ENCODE results near the gene RALGPS2.
"Not testable (repeated sequence)": the region's sequence is repeated elsewhere in the genome, so short reads cannot be mapped to it uniquely, and the experiment has no call there.

RALGPS2 gene

DNA sequence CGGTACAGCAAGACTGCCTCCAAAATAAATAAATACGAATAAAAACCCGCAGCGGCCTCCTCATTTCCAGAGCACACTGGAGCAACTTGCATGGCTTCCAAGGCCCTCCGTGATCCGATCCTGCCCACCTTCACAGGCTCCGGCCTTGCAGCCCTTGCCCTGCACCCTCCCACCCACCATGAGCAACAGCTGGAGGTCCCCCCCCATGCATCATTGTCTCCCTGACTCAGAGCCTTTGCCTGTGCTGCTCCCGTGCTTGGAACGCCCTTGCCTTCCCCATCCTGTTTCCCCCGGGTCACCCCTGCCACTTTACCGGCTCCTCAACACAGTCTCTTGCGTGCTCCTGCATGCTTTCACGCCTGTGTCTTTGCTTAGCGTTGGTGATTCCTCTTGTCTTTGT is 216.8 kb downstream of the RALGPS2 start:
- Mint-ChIP-seq H3K9me3 (no peaks in the 10 kb centered on the region), H3K36me3 (no peaks in the 10 kb centered on the region), H3K4me3 (no peak overlapping the region), H3K4me1 (peaks cover 13% of the 10 kb centered on the region), H3K27ac (no peak overlapping the region)
- DNase-seq (ENCODE audit: low spot score in 2 of 2) (peak in 1 of 2 donors; percentile 15), ATAC-seq (no peak)

- peak; percentile 76 for ATAC-seq
- peak in 1 of 2 donors; percentile 43 for DNase-seq (ENCODE audit: low spot score in 2 of 2)
- H3K27ac Mint-ChIP-seq, result no peak overlapping the region
Measured at GRCh38 chr1:178942285-178943198, 217.5 kb downstream of the RALGPS2 start.

GRCh38 chr1:178944729-178945128 is 219.7 kb downstream of the RALGPS2 start:
- Mint-ChIP-seq H3K4me3 (no peak overlapping the region), H3K36me3 (no peaks in the 10 kb centered on the region), H3K4me1 (peaks cover 13% of the 10 kb centered on the region), H3K9me3 (no peaks in the 10 kb centered on the region), H3K27ac (no peak overlapping the region)
- no peak for ATAC-seq
- DNase-seq (ENCODE audit: low spot score in 2 of 2), result no peak

More at GRCh38 chr1:178942285-178943198, 217.5 kb downstream of the RALGPS2 start:
- Mint-ChIP-seq H3K4me3 (no peak overlapping the region), H3K36me3 (no peaks in the 10 kb centered on the region), H3K9me3 (no peaks in the 10 kb centered on the region), H3K4me1 (peaks cover 13% of the 10 kb centered on the region)

DNA sequence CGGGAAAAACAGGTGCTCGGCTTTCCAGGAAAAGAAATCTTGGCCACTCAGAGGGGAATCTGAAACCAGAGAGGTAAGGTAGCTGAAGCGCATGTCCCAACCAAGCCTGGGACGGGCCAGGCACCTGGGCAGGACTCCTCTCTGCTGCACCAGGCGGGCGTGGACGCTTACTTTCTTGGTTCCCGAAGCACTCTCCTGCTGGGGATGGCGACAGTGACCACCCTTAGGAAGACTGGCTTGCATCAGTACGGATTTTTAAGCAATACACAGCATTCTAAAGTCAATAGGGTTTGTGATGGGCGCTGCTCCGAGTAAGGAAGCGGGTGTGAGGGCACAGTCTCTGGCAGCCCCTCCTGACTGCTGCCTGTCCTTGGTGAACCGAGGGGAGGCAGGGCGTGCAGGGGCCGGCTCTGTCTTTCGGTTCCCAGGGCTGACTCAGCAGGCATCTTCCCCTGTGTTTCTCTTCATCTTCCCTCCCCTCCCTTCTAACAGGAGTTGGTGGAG is 220.8 kb downstream of the RALGPS2 start:
- Mint-ChIP-seq H3K27ac (no peak overlapping the region), H3K4me1 (peaks cover 13% of the 10 kb centered on the region), H3K9me3 (no peaks in the 10 kb centered on the region), H3K4me3 (no peak overlapping the region), H3K36me3 (no peaks in the 10 kb centered on the region)
- ATAC-seq, result no peak
- DNase-seq (ENCODE audit: low spot score in 2 of 2), result no peak

DNA sequence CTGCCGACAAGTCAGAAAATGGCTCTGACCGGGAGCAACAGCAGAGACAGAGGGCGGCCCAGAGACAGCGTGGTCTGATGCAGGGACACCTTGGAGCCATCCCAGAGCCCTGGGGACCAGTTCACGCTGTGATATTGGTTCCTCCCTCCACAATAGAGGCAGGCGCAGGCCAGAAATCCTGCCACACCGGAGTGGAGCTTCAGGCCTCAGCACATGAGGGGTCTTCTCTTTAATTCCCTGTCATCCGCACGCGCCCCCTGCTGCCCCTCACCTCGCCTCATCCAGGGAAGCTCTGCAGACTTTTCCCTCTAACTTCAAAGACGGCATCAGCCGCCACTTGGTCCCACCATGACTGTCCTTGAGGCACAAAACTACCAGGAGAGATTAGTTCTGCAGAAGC is 221.4 kb downstream of the RALGPS2 start:
- Mint-ChIP-seq H3K4me1 (peaks cover 13% of the 10 kb centered on the region), H3K4me3 (no peak overlapping the region), H3K27ac (no peak overlapping the region), H3K36me3 (no peaks in the 10 kb centered on the region), H3K9me3 (no peaks in the 10 kb centered on the region)
- ATAC-seq (no peak), DNase-seq (ENCODE audit: low spot score in 2 of 2) (no peak)

- Mint-ChIP-seq H3K36me3 (no peaks in the 10 kb centered on the region), H3K27ac (no peak overlapping the region), H3K9me3 (no peaks in the 10 kb centered on the region), H3K4me3 (no peak overlapping the region), H3K4me1 (peaks cover 9% of the 10 kb centered on the region)
- no peak for DNase-seq (ENCODE audit: low spot score in 2 of 2)
- no peak for ATAC-seq
Measured at GRCh38 chr1:178946855-178947676, 222.0 kb downstream of the RALGPS2 start.

- Mint-ChIP-seq H3K4me1 (peaks cover 4% of the 10 kb centered on the region), H3K9me3 (no peaks in the 10 kb centered on the region), H3K27ac (no peak overlapping the region), H3K4me3 (no peak overlapping the region), H3K36me3 (no peaks in the 10 kb centered on the region)
- DNase-seq (ENCODE audit: low spot score in 2 of 2) (no peak), ATAC-seq (no peak)
Measured at GRCh38 chr1:178947677-178947981, 222.6 kb downstream of the RALGPS2 start.

DNA sequence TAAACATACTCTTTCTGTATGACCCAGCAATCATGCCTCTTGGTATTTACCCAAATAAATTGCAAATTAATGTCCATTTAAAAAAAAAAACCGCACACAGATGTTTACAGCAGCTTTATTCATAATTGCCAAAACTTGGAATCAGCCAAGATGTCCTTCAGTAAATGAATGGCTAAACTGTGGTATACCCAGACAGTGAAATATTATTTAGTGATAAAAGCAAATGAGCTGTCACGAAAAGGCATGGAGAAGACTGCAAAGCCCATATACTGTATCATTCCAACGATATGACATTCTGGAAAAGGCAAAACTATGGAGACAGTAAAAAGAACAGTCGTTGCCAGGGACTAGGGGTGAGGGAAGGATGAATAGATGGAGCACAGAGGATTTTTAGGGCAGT is 223.6 kb downstream of the RALGPS2 start:
- ATAC-seq, result no peak
- Mint-ChIP-seq H3K27ac (no peak overlapping the region), H3K36me3 (no peaks in the 10 kb centered on the region), H3K4me1 (no peaks in the 10 kb centered on the region), H3K4me3 (no peak overlapping the region), H3K9me3 (no peaks in the 10 kb centered on the region)
- no peak for DNase-seq (ENCODE audit: low spot score in 2 of 2)

DNA sequence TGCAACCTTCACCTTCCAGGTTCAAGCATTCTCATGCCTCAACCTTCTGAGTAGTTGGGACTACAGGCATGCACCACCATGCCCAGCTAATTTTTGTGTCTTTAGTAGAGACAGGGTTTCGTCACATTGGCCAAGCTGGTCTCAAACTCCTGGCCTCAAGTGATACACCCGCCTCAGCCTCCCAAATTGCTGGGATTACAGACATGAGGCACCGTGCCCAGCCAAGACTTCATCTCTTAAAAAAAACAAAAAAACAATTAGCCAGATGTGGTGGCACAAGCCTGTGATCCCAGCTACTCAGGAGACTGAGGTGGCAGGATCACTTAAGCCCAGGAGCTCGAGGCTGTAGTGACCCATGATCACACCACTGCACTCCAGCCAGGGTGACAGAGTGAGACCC is 224.8 kb downstream of the RALGPS2 start:
- not testable (repeated sequence) for H3K36me3 Mint-ChIP-seq; ATAC-seq; H3K27ac Mint-ChIP-seq; DNase-seq (ENCODE audit: low spot score in 2 of 2); H3K9me3 Mint-ChIP-seq; H3K4me1 Mint-ChIP-seq; H3K4me3 Mint-ChIP-seq

DNA sequence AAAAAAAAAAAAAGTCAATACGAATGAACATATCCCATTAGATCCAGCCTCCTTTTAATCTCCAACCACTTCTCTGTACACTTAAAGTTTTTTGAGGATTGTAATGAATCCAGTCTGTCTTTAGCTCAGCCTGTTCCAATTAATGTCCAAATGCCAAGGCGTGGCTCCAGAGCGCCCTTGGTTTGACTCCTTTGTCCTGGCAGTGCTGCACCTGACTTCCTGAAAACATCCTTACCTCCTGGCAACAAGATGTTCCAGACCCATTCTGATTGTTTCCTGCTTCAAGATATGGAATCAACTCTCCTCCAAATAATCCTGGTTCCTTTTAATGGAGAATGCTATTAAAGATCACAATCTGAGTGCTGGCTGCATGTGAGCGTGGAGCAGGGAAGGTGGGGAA is 226.6 kb downstream of the RALGPS2 start:
- Mint-ChIP-seq H3K4me3 (no peak overlapping the region), H3K9me3 (no peaks in the 10 kb centered on the region), H3K36me3 (no peaks in the 10 kb centered on the region), H3K27ac (peak overlapping the region; percentile 12), H3K4me1 (no peaks in the 10 kb centered on the region)
- DNase-seq (ENCODE audit: low spot score in 2 of 2) (no peak), ATAC-seq (no peak)

GRCh38 chr1:178953034-178953433 is 228.0 kb downstream of the RALGPS2 start:
- Mint-ChIP-seq H3K9me3 (no peaks in the 10 kb centered on the region), H3K4me1 (no peaks in the 10 kb centered on the region), H3K4me3 (no peak overlapping the region), H3K27ac (no peak overlapping the region), H3K36me3 (no peaks in the 10 kb centered on the region)
- DNase-seq (ENCODE audit: low spot score in 2 of 2) (no peak), ATAC-seq (peak; percentile 14)

- Mint-ChIP-seq H3K27ac (no peak overlapping the region), H3K9me3 (no peaks in the 10 kb centered on the region), H3K4me1 (no peaks in the 10 kb centered on the region), H3K36me3 (no peaks in the 10 kb centered on the region), H3K4me3 (no peak overlapping the region)
- DNase-seq (ENCODE audit: low spot score in 2 of 2) (no peak), ATAC-seq (no peak)
Measured at GRCh38 chr1:178953538-178954324, 228.7 kb downstream of the RALGPS2 start.

DNA sequence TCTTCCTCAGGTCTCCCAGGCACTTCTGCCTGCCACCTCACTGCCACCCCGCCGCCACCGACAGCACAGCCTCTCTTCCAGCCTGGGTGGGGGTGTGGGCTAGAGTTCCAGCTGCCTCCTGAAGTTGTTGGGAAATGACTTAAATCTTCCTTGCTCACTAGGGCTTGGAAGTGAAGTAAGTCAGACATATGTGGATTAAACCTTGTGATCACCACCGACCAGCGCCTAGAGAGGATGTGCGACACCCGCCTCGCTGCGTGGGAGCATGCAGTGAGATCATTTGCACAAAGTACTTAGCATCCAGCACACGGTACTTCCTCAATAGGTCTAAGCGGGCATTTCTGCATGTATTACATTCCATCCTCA is 229.3 kb downstream of the RALGPS2 start:
- Mint-ChIP-seq H3K4me3 (no peak overlapping the region), H3K4me1 (peaks cover under 1% of the 10 kb centered on the region), H3K36me3 (no peaks in the 10 kb centered on the region), H3K27ac (no peak overlapping the region), H3K9me3 (no peaks in the 10 kb centered on the region)
- ATAC-seq, result no peak
- no peak for DNase-seq (ENCODE audit: low spot score in 2 of 2)

GRCh38 chr1:178954937-178955336 is 229.9 kb downstream of the RALGPS2 start:
- DNase-seq (ENCODE audit: low spot score in 2 of 2) (no peak), ATAC-seq (no peak)
- H3K36me3 Mint-ChIP-seq, result no peaks in the 10 kb centered on the region
- H3K4me1 Mint-ChIP-seq, result peaks cover 7% of the 10 kb centered on the region
- H3K4me3 Mint-ChIP-seq, result no peak overlapping the region
- no peak overlapping the region for H3K27ac Mint-ChIP-seq
- no peaks in the 10 kb centered on the region for H3K9me3 Mint-ChIP-seq

DNA sequence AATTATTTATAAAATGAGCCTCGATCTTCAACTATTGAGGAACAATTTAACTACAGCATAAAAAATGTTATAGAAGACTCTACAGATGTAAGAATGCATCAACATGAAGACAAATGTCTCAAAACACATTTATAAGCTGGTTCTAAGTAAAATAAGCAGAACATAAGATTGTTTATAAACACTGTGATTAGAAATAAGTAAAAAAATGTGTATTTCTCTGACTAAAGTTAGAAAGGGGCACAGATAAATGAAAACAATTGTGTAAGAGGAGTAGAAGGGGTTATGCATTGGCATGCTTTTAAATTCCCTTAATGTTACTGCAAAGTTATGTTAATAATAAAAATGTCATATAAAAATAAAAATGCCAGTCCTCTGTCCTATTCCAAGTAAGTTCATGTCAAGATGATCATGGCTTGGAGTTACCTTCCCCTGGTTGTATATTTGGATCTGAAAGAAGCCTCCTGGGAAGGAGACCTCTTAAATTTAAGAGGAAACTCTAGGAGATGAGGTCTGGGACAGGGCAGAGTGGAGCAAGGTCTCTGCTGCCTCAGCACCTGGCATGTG is 230.4 kb downstream of the RALGPS2 start:
- ATAC-seq (no peak), DNase-seq (ENCODE audit: low spot score in 2 of 2) (no peak)
- no peak overlapping the region for H3K4me3 Mint-ChIP-seq
- H3K27ac Mint-ChIP-seq, result no peak overlapping the region
- peaks cover 7% of the 10 kb centered on the region for H3K4me1 Mint-ChIP-seq
- no peaks in the 10 kb centered on the region for H3K36me3 Mint-ChIP-seq
- H3K9me3 Mint-ChIP-seq, result no peaks in the 10 kb centered on the region

All from stimulated activated effector memory CD8-positive, alpha-beta T cell treated with anti-CD3 and anti-CD28 coated beads, Interleukin-12 subunit alpha, Interleukin-12 subunit beta, amount 100 ng/mL, for 72 hours (primary cell).